ENCODE measurements around the gene FSTL5. TPM values are rescaled to one million over a fixed set of nuclear protein-coding genes. Genes with fewer than 3 reads are reported as not detected.

FSTL5 gene
- total and polyA plus RNA-seq, 2 of the 13 experiments (the other 11 are each of a cell fraction or from before 2014, with no cell fraction given): 0.03 to 0.07 TPM

GRCh38 chr4:162170509-162170908, 6.7 kb upstream of the FSTL5 start:
- H3K4me3 ChIP-seq (replicated peaks in 1 of 3; ENCODE audit: insufficient read depth in 1 of 3, low read depth in 2 of 3, low read length in 3 of 3): no peak overlapping the region
- FAIRE-seq (no peak), DNase-seq (ENCODE audit: low spot score) (no peak), ATAC-seq (no peak)
- H2AFZ ChIP-seq (ENCODE audit: low read length): no peak overlapping the region
- H3K36me3 ChIP-seq (replicated peaks in 1 of 2; ENCODE audit: control insufficient read depth in 1 of 2, insufficient read depth in 2 of 2, low read length in 2 of 2): no peaks in the 10 kb centered on the region
- ChIA-PET POLR2A (no interaction called here), CTCF (ENCODE audit: low intra/inter-chr PET ratio, low total read pairs) (no interaction called here)
- H3K79me2 ChIP-seq (ENCODE audit: insufficient read depth, low read length): no peaks in the 10 kb centered on the region
- no peaks in the 10 kb centered on the region for H3K27me3 ChIP-seq (ENCODE audit: control insufficient read depth in 1 of 2, insufficient read depth in 2 of 2, low read length in 2 of 2)
- H3K4me1 ChIP-seq (ENCODE audit: insufficient read depth, low read length): no peaks in the 10 kb centered on the region
- no peak for TF ChIP-seq ZNF704 (CRISPR knock-in tag; IDR thresholded peaks at IDR 0.05; ENCODE audit: borderline replicate concordance)
- no peak for TF ChIP-seq RFXAP (CRISPR knock-in tag; IDR thresholded peaks at IDR 0.05; ENCODE audit: borderline replicate concordance)
- no peak for TF ChIP-seq RXRB (CRISPR knock-in tag; IDR thresholded peaks at IDR 0.05; ENCODE audit: borderline replicate concordance)
- no peak for TF ChIP-seq CERS6 (CRISPR knock-in tag; IDR thresholded peaks at IDR 0.05)
- TF ChIP-seq ZNF577 (CRISPR knock-in tag; IDR thresholded peaks at IDR 0.05; ENCODE audit: borderline replicate concordance, low read depth): no peak
- no peak for TF ChIP-seq STAT5B (CRISPR knock-in tag; IDR thresholded peaks at IDR 0.05)
- TF ChIP-seq SKI (IDR thresholded peaks at IDR 0.05; ENCODE audit: partially characterized antibody): no peak
- no peak overlapping the region for H3K9ac ChIP-seq (ENCODE audit: insufficient read depth, low read depth, low read length)
- in situ Hi-C loops (cut with HindIII; ENCODE audit: extremely low pct_ligation_motif_present, low pct_unique_long_range_greater_than_20kb) (loop anchor here (25.0 kb wide), 2 partner anchors 608 to 858 kb away; no protein-coding TSS in a partner anchor), intact Hi-C loops (cut with micrococcal nuclease; ENCODE audit: unreplicated experiment) (loop anchor here (5.0 kb wide), 1 partner anchor 913 kb away; no protein-coding TSS in a partner anchor)
- BruUV-seq (replicated peaks): no TSS peak
- no peak overlapping the region for H3K4me2 ChIP-seq (ENCODE audit: low read depth, low read length)
- H3K27ac ChIP-seq (ENCODE audit: extremely low read length, insufficient read depth, low read length): no peak overlapping the region
- no peaks in the 10 kb centered on the region for H3K9me3 ChIP-seq (ENCODE audit: low read length)
- 0% methylated on average over 3 of the region's 3 CpGs for WGBS (ENCODE audit: low lambda C conversion rate)
- no peaks in the 10 kb centered on the region for H4K20me1 ChIP-seq (ENCODE audit: insufficient read depth, low read length)
